NCI-H446 treated with DMSO at 0.1 percent for 48 hours (cell line): ENCODE results near the gene MTRF1L.
"Not testable (repeated sequence)": the region's sequence is repeated elsewhere in the genome, so short reads cannot be mapped to it uniquely, and the experiment has no call there.

Experiments used
- DNase-seq: peaks from one replicate; lab custom pipeline; 2025; lab: John Stamatoyannopoulos, UW

The MTRF1L gene

DNA sequence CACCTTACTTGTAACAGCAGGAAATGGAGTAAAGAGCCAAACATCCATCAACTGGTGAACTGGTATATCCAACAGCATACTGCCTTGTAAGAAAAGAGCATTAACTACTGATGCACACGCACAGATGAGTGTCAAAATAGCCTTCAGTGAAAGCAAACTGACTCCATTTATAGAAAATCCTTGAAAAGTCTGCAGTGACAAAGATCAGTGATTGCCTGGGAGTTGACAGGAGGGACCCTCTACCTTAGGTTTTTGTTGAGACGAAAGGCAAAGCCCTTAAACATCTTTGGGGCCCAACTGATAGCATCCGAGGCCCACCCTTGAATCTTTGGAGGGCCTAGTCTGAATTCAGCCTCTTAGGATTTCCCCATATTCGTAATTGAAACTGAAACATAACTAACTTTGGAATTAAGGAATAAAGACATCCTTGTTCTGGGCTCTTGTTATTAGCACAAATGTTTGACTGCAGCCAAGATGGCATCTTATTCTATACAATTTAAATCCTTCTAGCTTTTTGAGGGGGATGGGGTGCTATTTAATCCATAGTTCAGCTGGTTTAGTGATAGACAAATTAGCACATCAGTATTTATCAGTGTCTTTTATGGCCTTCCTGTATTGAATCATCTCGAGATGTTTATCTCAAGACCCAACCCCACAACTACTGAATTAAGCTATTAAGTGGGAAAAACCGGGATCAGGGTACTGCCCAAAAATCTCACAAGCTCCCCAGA, 32.7 kb downstream of the MTRF1L start:
- DNase-seq = no peak

DNA sequence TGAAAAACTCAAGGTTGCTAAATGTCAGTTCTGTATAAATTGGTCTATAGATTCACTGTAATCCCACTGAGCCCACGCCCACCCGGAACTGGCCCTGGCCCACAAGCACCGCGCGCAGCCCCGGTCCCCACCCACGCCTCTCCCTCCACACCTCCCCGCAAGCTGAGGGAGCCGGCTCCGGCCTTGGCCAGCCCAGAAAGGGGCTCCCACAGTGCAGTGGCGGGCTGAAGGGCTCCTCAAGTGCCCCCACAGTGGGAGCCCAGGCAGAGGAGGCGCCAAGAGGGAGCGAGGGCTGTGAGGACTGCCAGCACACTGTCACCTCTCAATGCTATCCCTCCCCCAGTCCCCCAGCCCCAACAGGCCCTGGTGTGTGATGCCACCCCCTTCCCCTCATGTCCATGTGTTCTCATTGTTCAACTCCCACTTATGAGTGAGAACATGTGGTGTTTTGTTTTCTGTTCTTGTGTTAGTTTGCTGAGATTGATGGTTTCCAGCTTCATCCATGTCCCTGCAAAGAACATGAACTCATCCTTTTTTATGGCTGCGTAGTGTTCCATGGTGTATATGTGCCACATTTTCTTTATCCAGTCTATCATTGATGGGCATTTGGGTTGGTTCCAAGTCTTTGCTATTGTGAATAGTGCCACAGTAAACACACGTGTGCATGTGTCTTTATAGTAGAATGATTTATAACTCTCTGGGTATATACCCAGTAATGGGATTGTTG, 36.2 kb downstream of the MTRF1L start:
- not testable (repeated sequence) for DNase-seq

DNA sequence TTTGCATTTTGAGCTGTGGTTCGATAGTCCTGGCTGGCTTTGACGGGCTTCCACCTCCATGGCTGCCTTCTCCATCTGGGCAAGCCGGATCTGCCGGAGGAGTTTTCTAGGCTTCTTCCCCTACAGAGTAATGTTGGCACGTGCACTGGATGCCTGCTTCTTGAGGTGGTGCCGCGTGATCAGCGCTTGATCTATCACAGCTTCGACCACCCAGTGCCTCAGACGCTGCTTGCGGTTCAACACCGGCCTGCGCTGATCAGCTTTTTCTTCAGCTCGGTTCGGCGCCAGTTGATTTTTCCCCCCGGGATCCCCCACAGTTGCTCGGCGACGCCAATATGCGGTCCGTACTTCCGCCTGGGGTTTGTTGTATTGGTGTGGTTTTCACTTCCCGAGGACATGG, 43.2 kb downstream of the MTRF1L start:
- no peak for DNase-seq

DNA sequence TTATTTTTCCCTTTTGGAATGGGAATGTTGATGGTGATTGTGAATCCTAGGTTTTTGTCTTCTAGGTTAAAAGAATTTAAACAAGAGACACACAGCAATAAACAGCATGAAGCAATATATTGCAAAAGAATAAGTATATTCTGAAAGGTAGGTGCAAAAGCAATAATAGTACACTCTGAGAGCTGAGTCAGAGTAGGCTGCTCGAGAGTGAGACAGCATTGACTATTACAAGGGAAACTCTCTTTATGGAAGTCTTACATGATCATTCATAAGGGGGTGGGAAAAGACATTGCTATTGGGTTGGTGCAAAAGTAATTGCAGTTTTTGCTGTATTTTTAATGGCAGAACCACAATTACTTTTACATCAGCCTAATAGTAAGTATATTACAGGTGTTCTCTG, 44.7 kb downstream of the MTRF1L start:
- no peak for DNase-seq

GRCh38 chr6:152954443-152954842, 48.1 kb downstream of the MTRF1L start:
- DNase-seq = no peak

- DNase-seq = peak; percentile 0
These were observed 49.5 kb downstream of the MTRF1L start for GRCh38 chr6:152952866-152953509.

GRCh38 chr6:152952045-152952444, 50.5 kb downstream of the MTRF1L start:
- no peak for DNase-seq

GRCh38 chr6:152950240-152950639, 52.3 kb downstream of the MTRF1L start:
- no peak for DNase-seq

DNA sequence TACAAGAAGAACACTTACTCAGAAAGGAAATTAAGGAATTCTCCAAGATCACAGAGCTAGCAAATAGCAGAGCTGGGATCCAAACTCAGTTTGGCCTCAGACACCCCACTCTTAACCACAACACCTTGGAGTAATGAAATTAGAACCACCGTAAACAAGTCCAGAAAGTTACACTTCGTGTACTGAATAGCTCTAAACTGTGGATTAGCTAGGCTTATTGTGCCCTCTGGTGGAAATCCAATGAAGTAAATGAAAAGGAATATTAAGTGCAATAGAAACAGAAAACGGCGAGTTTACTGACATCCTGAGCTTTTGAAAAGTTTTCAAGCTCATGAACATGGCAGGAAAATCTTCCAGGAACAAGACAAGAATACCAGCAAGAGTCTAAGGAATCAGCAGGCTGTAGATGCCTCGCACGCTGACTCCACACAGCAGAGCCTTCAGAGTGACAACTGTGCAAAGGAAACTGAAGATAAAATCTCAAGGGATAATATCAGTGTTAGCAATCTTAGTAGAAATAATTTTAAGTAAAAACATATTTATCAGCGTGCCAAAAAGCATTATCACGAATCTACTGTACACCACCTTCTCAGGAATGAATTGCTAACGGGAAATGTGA, 54.2 kb downstream of the MTRF1L start:
- DNase-seq = peak; percentile 6

GRCh38 chr6:152946995-152947394, 55.5 kb downstream of the MTRF1L start:
- DNase-seq = no peak

- DNase-seq = no peak
These were observed 56.0 kb downstream of the MTRF1L start for GRCh38 chr6:152946484-152946883.

DNA sequence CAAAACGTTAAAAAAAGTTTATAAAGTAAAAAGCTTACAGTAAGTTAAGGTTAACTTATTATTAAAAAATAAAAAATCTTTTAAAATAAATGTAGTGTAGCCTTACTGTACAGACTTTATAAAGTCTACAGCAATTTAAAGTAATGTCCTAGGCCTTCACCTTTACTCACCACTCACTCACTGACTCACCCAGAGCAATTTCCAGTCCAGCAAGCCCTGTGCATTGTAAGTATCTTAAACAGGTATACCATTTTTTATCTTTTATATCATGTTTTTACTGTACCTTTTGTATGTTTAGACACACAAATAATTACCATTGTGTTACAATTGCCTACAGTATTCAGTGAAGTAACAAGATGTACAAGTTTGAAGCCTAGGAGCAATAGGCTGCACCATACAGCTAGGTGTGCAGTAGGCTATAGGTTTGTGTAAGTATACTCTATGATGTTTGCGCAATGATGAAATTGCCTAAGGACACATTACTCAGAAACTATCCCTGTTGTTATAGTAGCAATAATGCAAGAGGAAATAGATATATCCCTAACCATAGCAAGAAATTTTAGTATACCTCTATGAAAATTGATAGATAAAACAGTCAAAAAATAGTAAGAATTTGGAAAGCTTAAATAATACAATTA, 59.1 kb downstream of the MTRF1L start:
- no peak for DNase-seq

DNA sequence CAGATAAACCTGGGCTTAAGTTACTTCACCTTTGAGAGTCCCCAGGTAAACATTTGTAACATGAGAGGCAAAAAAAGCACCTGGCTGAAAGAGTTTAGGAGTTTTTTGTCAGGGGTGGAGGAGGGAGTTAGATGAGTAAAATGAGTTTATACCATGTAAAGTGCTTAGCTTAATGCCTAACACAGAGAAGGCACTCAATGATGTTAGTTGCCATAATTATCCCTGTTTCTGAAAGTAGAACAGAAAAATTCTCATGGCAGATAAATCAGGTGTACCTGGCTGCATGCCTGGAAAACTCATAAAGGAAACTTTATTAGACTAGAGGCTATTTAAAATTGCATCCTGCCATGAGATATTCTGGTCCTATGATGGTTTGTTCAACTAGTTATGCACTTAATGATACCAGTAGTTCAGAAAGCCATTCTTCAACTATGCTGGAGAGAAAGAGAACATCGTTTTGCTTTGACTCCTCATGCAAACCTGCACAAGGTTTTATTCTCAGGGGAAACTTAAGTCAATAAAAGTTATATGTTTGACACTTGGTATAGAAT, 60.1 kb downstream of the MTRF1L start:
- DNase-seq = no peak

DNA sequence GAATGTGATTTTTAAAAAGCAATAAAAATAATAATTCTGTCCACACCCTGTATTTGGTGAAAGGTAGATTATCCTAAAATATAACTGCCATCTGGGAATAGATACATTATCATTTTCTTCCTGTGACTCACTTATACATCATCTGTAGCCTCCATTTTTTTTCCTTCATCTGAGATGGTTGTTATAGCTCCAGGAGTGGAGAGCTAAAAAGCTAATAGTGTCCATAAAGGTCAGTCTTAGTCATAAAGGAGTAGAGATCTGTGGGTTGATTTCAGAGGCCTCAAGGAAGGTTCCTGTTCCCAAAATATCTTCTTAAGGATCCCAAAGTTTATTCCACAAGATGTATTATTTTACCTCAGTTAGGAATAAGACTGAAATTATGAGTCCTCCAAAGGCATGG, 60.8 kb downstream of the MTRF1L start:
- DNase-seq = no peak
